Stimulated activated CD8-positive, alpha-beta memory T cell treated with anti-CD3 and anti-CD28 coated beads, Interleukin-15, amount 100 ng/mL, for 4 hours (primary cell): ENCODE results near the gene LANCL3.

Experiments used
- DNase-seq, 2 donors: peaks; one replicate each; pipeline ENCODE4 v3.0.0-alpha.2; 2020; ENCODE audit warnings: low read depth in 2 of 2

LANCL3 gene

DNA sequence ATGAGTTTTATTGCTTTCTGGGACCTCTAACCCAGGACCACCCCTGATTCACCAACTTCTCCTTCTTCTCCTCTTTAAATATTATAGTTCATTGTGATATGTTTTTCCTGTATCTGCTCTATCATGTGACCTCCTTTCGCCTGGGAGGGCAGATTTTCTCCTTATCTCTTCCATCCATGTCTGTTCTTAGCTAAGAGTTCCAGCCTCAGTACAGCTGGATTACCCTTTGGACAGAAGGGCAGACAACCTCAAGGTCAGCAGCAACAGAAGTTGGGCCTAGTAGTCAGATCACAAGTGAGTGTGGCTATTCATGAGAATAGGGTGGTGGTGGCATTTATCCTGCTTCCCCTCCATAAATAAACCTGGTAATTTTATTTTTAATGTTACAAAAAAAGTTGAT, 108.4 kb downstream of the LANCL3 start:
- no peak for DNase-seq

- no peak for DNase-seq
These were observed 113.0 kb downstream of the LANCL3 start for GRCh38 chrX:37684426-37684825.

- DNase-seq, result no peak
These were observed 113.5 kb downstream of the LANCL3 start for GRCh38 chrX:37684973-37685372.

GRCh38 chrX:37685381-37686359, 114.2 kb downstream of the LANCL3 start, which contains the start of gene XK:
TSS of gene XK (plus strand) at chrX:37685791. CDS start at chrX:37685962, 171 bp downstream.
- peak in 1 of 2 donors; percentile 3 for DNase-seq

GRCh38 chrX:37686369-37686995, 115.0 kb downstream of the LANCL3 start:
- no peak for DNase-seq

GRCh38 chrX:37686996-37687395, 115.5 kb downstream of the LANCL3 start:
- DNase-seq, result no peak

- DNase-seq, result no peak
These were observed 118.7 kb downstream of the LANCL3 start for GRCh38 chrX:37690119-37690518.

GRCh38 chrX:37692918-37693317, 121.5 kb downstream of the LANCL3 start:
- no peak for DNase-seq

GRCh38 chrX:37697169-37697760, 125.8 kb downstream of the LANCL3 start:
- DNase-seq, result no peak

GRCh38 chrX:37701588-37701987, 130.1 kb downstream of the LANCL3 start:
- no peak for DNase-seq

DNA sequence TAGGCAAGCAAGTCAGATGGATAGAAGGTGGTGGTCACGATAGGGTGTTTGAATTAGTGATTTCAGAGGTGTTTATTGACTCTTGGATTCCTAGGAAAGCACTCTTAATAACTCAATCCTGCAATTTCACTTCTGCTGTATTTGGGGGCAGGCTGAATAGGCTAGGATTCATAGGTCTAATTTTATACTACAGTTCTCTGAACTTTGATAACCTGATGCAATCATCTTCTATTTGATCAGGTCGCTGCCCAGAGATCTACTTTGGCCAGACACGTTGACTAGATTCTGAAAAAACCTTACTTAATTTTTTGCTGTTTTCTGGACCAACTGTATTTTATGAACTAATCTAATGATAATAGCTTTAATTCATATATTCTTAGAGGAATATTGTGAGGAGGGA, 140.5 kb downstream of the LANCL3 start:
- DNase-seq, result no peak

GRCh38 chrX:37712458-37712857, 141.0 kb downstream of the LANCL3 start:
- DNase-seq, result no peak

GRCh38 chrX:37714479-37714878, 143.0 kb downstream of the LANCL3 start:
- no peak for DNase-seq

DNA sequence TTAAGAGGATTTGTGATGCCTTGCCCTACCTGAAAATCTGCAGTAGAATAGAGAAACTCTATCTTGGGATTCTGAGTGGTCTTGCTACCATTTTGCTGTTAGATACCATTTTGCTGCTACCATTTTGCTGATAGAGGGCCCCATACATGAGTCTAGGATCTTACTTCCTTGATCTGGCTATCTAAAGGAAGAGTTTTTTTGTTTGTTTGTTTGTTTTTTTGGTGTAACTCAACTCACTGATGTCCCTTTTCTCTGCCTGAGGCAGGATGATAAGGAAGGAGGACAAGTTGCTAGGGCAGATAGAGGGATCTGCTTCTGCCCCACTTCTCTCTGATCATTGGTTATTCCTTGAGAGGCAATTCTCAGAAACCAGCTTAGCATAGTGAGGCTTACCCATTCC, 145.1 kb downstream of the LANCL3 start:
- DNase-seq, result no peak

DNA sequence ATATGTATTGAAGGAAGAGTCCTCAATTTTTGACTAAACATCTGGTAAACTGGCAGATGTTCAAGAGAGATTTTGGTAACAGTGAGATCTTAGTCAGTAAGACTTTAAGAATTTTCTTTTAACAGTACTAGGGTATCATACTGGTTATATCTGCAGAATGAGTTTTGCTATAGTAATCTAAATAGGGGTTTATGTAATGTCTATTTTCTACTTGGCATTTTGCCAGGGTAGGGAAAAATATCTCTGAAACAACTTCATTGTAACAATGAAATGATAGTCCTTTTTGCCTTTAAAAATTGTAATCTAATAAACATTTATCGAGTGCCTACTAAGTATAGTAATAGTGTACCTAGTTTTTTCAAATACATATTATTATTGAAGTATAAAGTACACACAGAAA, 146.2 kb downstream of the LANCL3 start:
- DNase-seq, result no peak

DNA sequence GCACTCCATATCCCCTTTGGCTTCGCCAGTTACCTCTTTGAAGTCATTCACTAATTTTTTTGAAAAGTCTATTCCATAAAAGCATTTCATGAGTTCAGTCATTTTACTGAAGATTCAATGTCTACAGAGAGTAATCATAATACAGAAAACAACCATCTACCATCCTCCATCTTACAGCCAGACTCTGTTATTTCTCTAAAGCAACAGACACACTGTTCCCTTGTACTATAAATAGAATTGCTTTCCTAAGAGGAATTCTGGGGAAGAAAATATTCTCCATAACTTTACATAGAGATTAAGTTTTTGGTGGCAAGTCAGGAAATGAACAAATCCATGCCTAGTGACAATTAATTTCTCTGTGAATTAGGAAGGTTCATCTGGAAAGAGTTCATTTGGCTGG, 151.1 kb downstream of the LANCL3 start:
- DNase-seq, result no peak

DNA sequence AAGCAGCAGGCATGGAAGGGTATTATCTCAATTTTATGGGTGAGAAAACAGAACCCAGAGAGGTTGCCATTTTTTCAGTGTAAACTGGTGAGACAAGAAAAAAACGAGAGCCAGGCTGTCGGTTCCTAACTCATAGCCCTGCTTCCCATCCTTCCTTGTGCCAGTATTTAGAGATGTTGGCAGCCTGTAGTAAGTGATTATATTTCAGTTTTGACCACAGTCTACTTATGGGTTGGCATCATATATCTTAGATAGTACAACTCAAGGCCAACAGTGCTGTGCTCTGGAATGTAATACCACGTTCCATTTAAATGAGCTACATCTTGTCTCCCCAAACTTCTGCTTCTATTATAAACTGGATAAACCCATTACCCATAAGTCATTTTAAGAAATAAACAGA, 154.9 kb downstream of the LANCL3 start:
- no peak for DNase-seq
